IgD-negative memory B cell (primary cell): ENCODE data around the gene CPM. TPM values are rescaled to one million over a fixed set of nuclear protein-coding genes. Genes with fewer than 3 reads are reported as not detected.
A peak's percentile ranks its signal among the peaks of the same experiment; 100 is the strongest.
"Not testable (repeated sequence)": the region's sequence is repeated elsewhere in the genome, so short reads cannot be mapped to it uniquely, and the experiment has no call there.

Experiments used
- H3K27ac Mint-ChIP-seq, 3 donors: one replicate each; pipeline ENCODE4 v1.8.0; 2020 to 2022; ENCODE audit warnings: mild to moderate bottlenecking in 3 of 3, mixed read lengths in 3 of 3, moderate library complexity in 1 of 3
- H3K27me3 Mint-ChIP-seq: one replicate; pipeline ENCODE4 v1.8.0; 2021; ENCODE audit warnings: mixed read lengths
- H3K36me3 Mint-ChIP-seq: one replicate; pipeline ENCODE4 v1.8.0; 2020; ENCODE audit warnings: mild to moderate bottlenecking, mixed read lengths
- H3K4me1 Mint-ChIP-seq, 3 donors: one replicate each; pipeline ENCODE4 v1.8.0; 2020 to 2022; ENCODE audit warnings: mixed read lengths in 3 of 3, mild to moderate bottlenecking in 1 of 3
- H3K4me3 Mint-ChIP-seq, 4 donors: one replicate each; pipeline ENCODE4 v1.8.0; 2020 to 2022; ENCODE audit warnings: mild to moderate bottlenecking in 4 of 4, mixed read lengths in 4 of 4, moderate library complexity in 3 of 4
- H3K9me3 Mint-ChIP-seq, 3 donors: one replicate each; pipeline ENCODE4 v1.8.0; 2020 to 2021; ENCODE audit warnings: mixed read lengths in 3 of 3, mild to moderate bottlenecking in 1 of 3
- polyA plus RNA-seq: library from polyadenylated mRNA; unstranded; fragments of 300-500 nt; fragmentation: Illumina TruSeq; gene quantifications from one replicate; pipeline ENCODE4 v1.2.3, GENCODE V29; 2021

CPM gene
- polyA plus RNA-seq, 1 donor from 2014 or later: 5.8 TPM

DNA sequence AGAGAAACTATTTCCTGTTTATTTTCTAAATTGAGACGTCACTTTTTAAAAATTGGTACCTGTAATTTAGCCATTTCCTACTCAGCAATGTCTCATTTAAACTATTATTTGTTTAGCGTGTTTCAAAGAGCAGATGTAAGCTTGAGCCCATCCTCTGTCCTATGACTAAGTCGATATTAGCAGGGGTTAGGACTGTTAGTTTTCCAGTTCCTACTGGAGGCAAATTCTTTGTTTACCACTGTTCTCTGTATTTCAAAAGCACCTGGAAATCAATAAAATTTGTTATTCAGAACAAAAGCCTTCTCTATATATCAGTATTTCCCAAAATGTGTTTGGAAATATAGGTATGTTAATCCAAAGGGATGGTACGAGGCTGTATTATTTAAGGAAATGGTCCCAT lies 82.6 kb downstream of the CPM start:
- Mint-ChIP-seq H3K27me3 (no peaks in the 10 kb centered on the region), H3K27ac (no peak overlapping the region), H3K9me3 (no peaks in the 10 kb centered on the region), H3K4me3 (no peak overlapping the region), H3K36me3 (no peaks in the 10 kb centered on the region), H3K4me1 (peaks cover 0 to 2% (median 0%) of the 10 kb centered on the region in 3 donors)

- Mint-ChIP-seq H3K27ac (no peak overlapping the region), H3K9me3 (no peaks in the 10 kb centered on the region), H3K27me3 (no peaks in the 10 kb centered on the region), H3K4me3 (no peak overlapping the region), H3K4me1 (peaks cover 0 to 2% (median 0%) of the 10 kb centered on the region in 3 donors), H3K36me3 (peaks cover 6% of the 10 kb centered on the region)
Observed at GRCh38 chr12:68846811-68847210, 86.2 kb downstream of the CPM start.

DNA sequence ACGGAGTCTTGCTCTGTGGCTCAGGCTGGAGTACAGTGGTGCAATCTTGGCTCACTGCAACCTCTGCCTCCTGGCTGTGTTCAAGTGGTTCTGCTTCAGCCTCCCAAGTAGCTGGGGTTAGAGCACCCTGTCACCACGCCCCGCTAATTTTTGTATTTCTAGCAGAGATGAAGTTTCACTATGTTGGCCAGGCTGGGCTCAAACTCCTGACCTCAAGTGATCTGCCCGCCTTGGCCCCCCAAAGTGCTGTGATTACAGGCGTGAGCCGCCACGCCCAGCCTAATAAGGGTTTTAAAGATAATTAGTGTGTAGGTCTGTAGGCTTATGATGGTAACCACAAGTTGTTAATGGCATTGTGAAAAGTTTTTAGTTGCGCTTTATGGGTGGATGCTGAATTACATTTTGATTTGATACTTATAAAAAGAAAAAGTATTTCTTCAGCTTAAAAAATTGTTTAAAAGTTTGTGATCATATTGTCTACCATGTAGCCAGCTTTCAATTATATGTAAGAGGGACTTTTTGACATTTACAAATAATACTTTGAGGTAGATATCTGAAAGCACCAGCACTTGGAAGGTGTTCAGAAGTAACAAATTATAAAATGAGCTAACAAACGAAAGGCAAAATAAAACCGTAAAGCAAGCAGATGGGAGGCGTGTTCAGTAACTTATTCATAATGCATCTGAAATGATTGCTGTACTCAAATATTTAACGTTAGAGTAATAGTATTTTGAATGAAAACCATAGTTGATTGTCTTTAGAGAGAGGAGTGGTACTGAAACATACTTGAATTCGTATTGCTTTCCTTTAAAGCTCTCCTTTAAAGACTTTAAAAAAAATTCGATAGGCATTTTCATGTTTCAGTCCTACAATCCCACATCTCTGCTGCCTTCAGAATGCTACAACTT lies 87.9 kb downstream of the CPM start:
- no peaks in the 10 kb centered on the region for H3K9me3 Mint-ChIP-seq
- H3K36me3 Mint-ChIP-seq: peaks cover 8% of the 10 kb centered on the region
- H3K4me1 Mint-ChIP-seq: peaks cover 0 to 2% (median 0%) of the 10 kb centered on the region in 3 donors
- H3K27me3 Mint-ChIP-seq: no peaks in the 10 kb centered on the region
- peak overlapping the region in 2 of 3 donors; percentile 7 to 36 for H3K27ac Mint-ChIP-seq
- no peak overlapping the region for H3K4me3 Mint-ChIP-seq

DNA sequence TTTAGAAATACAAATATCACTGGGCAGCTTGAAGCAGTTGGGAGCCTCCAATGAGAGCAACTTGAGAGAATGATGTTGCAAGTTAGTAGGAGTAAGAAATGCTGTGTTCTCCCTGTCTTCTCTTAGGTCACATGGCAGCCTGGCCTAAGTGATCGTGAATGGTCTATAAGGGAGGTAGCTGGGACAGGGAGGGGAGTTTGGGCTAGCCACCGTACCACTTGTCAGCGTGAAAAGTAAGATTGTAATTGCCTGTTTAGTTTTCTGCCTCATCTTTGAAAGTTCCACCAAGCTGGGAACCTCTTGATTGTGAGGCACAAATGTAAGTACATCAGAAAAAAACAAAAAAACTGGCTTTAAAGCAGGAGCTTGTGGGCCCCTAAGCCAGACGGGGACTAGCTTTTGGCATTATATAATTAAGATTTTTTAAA lies 88.6 kb downstream of the CPM start:
- Mint-ChIP-seq H3K36me3 (peaks cover 8% of the 10 kb centered on the region), H3K27ac (peak overlapping the region in 1 of 3 donors; percentile 40), H3K4me3 (no peak overlapping the region), H3K27me3 (no peaks in the 10 kb centered on the region), H3K4me1 (peaks cover 0 to 2% (median 0%) of the 10 kb centered on the region in 3 donors), H3K9me3 (no peaks in the 10 kb centered on the region)

DNA sequence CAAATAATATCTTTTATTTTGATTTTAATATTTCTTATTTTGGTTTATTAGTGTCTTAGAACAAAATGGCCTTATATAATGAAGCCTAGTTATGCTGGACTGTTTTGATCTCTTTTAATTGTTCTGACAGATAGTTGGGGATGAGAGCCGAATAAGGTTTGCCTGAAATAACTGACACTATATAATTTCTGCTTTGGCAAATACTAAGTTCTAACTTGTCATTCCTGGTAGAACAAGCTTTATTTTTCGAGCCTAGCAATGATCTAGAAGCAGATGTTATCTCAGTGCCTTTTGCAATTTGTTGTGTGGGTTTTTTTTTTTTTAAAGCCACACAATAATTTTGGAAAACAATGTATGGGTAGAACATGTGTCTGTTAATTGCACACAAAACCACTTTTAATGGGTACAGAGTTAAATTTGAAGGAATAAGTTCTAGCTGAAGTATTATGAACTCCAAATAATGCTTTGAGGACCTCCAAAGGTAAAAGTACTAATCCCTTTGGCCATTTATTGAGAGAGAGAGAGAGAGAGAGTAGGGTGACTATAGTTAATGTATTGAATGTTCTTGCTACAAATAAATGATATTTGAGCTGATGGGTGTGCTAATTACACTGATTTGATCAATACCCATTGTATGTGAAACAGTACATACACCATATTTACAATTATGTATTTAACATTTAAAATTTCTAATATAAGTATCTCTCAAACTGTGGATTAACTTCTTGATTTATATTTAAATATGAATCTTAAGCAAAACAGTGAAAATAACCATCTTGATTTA lies 90.0 kb downstream of the CPM start:
- Mint-ChIP-seq H3K4me3 (no peak overlapping the region), H3K27me3 (no peaks in the 10 kb centered on the region), H3K9me3 (no peaks in the 10 kb centered on the region), H3K27ac (no peak overlapping the region), H3K4me1 (no peaks in the 10 kb centered on the region), H3K36me3 (peaks cover 8% of the 10 kb centered on the region)

DNA sequence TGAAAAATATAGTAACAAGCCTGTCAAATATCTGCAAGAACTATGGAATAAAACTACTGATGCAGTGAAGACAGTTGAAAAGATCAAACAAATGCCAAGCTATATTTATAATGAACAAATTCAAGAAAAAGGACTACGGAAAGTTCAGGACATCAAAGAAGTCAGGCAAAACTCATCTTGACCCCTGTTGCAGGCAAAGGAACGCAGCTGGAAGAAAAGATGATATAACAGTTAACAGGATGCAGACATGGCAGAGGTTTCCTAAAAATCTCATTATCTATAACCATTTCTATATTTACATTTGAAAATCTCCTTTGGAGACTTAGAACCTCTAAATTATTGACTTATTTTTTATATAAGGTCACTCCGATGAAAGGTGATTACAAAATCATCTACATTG lies 90.8 kb downstream of the CPM start:
- no peaks in the 10 kb centered on the region for H3K27me3 Mint-ChIP-seq
- H3K9me3 Mint-ChIP-seq: no peaks in the 10 kb centered on the region
- H3K4me1 Mint-ChIP-seq: no peaks in the 10 kb centered on the region
- H3K27ac Mint-ChIP-seq: no peak overlapping the region
- H3K36me3 Mint-ChIP-seq: peaks cover 8% of the 10 kb centered on the region
- H3K4me3 Mint-ChIP-seq: no peak overlapping the region

DNA sequence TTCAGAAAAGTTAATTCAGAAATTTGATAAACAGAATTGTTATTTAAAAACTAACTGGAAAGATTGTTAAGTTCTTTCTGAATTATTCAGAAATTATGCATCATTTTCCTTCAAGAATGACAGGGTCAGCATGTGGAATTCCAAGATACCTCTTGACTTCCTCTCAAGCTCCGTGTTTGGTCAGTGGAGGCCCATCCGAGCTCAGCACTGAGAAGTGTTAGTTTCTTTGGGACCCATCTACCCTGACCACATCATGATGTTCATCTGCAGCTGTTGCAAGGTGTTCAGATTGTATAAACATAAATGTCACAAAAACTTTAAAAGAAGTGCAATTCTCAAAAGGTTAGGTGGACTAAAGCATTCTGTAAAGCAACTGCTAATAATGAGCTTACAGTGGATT lies 91.3 kb downstream of the CPM start:
- Mint-ChIP-seq H3K4me1 (no peaks in the 10 kb centered on the region), H3K36me3 (peaks cover 8% of the 10 kb centered on the region), H3K9me3 (no peaks in the 10 kb centered on the region), H3K27ac (no peak overlapping the region), H3K4me3 (no peak overlapping the region), H3K27me3 (no peaks in the 10 kb centered on the region)

DNA sequence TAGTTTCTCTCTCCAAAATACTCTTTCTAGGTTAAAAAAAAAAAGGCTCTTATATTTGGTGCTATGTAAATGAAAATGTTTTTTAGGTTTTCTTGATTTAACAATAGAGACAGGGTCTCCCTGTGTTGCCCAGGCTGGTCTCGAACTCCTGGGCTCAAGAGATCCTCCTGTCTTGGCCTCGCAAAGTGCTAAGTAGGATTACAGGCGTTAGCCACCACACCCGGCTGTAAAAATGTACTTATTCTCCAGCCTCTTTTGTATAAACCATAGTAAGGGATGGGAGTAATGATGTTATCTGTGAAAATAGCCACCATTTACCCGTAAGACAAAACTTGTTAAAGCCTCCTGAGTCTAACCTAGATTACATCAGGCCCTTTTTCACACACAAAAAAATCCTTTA lies 91.8 kb downstream of the CPM start:
- H3K9me3 Mint-ChIP-seq, H3K4me1 Mint-ChIP-seq, H3K27me3 Mint-ChIP-seq, H3K4me3 Mint-ChIP-seq, H3K27ac Mint-ChIP-seq, H3K36me3 Mint-ChIP-seq: not testable (repeated sequence)

- Mint-ChIP-seq H3K36me3 (peaks cover 7% of the 10 kb centered on the region), H3K27me3 (no peaks in the 10 kb centered on the region), H3K4me3 (no peak overlapping the region), H3K4me1 (peaks cover 2 to 4% (median 2%) of the 10 kb centered on the region in 3 donors), H3K27ac (peak overlapping the region in 1 of 3 donors; percentile 46), H3K9me3 (no peaks in the 10 kb centered on the region)
Observed at GRCh38 chr12:68839183-68840147, 93.5 kb downstream of the CPM start.

GRCh38 chr12:68838046-68838886 lies 94.7 kb downstream of the CPM start:
- Mint-ChIP-seq H3K27ac (peak overlapping the region in 1 of 3 donors; percentile 55), H3K27me3 (no peaks in the 10 kb centered on the region), H3K4me1 (peaks cover 2 to 4% (median 2%) of the 10 kb centered on the region in 3 donors), H3K9me3 (no peaks in the 10 kb centered on the region), H3K36me3 (peaks cover 4% of the 10 kb centered on the region), H3K4me3 (peak overlapping the region in 1 of 4 donors; percentile 33)

GRCh38 chr12:68837215-68837614 lies 95.8 kb downstream of the CPM start:
- H3K4me1 Mint-ChIP-seq: peaks cover 2 to 4% (median 2%) of the 10 kb centered on the region in 3 donors
- no peak overlapping the region for H3K27ac Mint-ChIP-seq
- H3K27me3 Mint-ChIP-seq: no peaks in the 10 kb centered on the region
- no peaks in the 10 kb centered on the region for H3K9me3 Mint-ChIP-seq
- peaks cover 2% of the 10 kb centered on the region for H3K36me3 Mint-ChIP-seq
- H3K4me3 Mint-ChIP-seq: no peak overlapping the region

DNA sequence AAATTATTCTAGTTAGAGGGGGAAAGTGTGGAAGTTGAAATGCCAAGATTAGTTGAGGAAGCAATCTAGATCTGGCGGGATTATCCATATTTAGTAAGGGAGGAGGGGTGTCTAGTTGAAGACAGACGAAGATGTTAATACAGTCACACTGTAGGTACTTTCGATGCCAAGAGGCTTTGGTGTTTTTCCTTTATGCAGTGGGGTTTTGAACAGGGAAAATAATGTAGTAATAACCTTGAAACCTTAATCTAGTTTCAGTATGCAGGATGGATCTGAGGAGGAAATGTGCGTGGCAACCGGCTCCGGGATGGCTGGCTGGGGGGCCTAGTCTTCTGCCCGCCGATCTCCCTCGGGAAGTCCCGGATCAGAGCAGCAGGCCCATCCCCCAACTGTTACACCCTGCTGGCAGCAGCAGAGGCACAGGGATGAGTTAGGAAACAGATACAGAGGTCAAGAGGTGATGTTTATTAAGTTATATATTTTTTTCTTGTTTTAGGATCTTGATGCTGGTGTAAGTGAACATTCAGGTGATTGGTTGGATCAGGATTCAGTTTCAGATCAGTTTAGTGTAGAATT lies 97.5 kb downstream of the CPM start:
- Mint-ChIP-seq H3K27me3 (no peaks in the 10 kb centered on the region), H3K36me3 (peaks cover 2% of the 10 kb centered on the region), H3K27ac (peak overlapping the region in 1 of 3 donors; percentile 76), H3K9me3 (no peaks in the 10 kb centered on the region), H3K4me3 (no peak overlapping the region), H3K4me1 (peaks cover 2 to 5% (median 2%) of the 10 kb centered on the region in 3 donors)

- H3K4me3 Mint-ChIP-seq: no peak overlapping the region
- no peaks in the 10 kb centered on the region for H3K27me3 Mint-ChIP-seq
- no peaks in the 10 kb centered on the region for H3K9me3 Mint-ChIP-seq
- peak overlapping the region in 1 of 3 donors; percentile 63 for H3K27ac Mint-ChIP-seq
- peaks cover 6 to 11% (median 7%) of the 10 kb centered on the region in 3 donors for H3K4me1 Mint-ChIP-seq
- peaks cover 5% of the 10 kb centered on the region for H3K36me3 Mint-ChIP-seq
Observed at GRCh38 chr12:68833508-68833907, 99.5 kb downstream of the CPM start.
